ENCODE results near the gene MACC1. TPM values are rescaled to one million over a fixed set of nuclear protein-coding genes. Genes with fewer than 3 reads are reported as not detected.
A peak's percentile ranks its signal among the peaks of the same experiment; 100 is the strongest.

MACC1 gene
- total RNA-seq, 6 experiments from 2014 or later, result not detected

DNA sequence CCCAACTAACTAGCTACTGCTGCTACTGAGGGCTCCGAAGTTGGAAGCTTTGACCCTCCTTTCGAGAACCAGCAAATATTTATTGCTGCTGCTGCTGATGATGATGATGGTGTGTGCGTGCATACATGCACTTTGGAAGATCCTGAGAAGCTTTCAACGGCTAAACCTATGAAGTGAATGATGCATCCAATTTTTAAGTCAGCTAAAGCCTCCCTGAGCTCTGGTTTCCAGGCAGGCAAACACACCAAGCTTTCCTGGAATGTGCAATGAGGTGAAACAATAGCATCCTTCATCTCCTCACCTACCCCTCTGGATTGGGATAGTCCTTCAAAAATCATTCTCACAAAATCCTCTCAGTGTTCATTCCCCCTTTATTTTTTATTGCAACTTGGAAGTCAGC is 13.9 kb downstream of the MACC1 start:
- H3K36me3 Mint-ChIP-seq (ENCODE audit: low read depth), result no peaks in the 10 kb centered on the region

GRCh38 chr7:20201380-20201779 is 15.8 kb downstream of the MACC1 start:
- no peak overlapping the region for H3K4me3 Mint-ChIP-seq

More for the DNA sequence above, 13.9 kb downstream of the MACC1 start:
- Mint-ChIP-seq H3K4me3 (no peak overlapping the region), H3K9me3 (peaks cover 12% of the 10 kb centered on the region), H3K27me3 (ENCODE audit: insufficient read depth) (no peaks in the 10 kb centered on the region; the same call in 1 of the 2 replicates), H3K4me1 (ENCODE audit: low read depth) (no peaks in the 10 kb centered on the region), H3K27ac (no peak overlapping the region)
- DNase-seq, result no peak
- TF ChIP-seq, protein P1, sequence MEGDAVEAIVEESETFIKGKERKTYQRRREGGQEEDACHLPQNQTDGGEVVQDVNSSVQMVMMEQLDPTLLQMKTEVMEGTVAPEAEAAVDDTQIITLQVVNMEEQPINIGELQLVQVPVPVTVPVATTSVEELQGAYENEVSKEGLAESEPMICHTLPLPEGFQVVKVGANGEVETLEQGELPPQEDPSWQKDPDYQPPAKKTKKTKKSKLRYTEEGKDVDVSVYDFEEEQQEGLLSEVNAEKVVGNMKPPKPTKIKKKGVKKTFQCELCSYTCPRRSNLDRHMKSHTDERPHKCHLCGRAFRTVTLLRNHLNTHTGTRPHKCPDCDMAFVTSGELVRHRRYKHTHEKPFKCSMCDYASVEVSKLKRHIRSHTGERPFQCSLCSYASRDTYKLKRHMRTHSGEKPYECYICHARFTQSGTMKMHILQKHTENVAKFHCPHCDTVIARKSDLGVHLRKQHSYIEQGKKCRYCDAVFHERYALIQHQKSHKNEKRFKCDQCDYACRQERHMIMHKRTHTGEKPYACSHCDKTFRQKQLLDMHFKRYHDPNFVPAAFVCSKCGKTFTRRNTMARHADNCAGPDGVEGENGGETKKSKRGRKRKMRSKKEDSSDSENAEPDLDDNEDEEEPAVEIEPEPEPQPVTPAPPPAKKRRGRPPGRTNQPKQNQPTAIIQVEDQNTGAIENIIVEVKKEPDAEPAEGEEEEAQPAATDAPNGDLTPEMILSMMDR (IDR thresholded peaks at IDR 0.05), result no peak

GRCh38 chr7:20200971-20201370 is 16.2 kb downstream of the MACC1 start:
- Mint-ChIP-seq H3K27me3 (ENCODE audit: insufficient read depth) (no peaks in the 10 kb centered on the region; the same call in 1 of the 2 replicates), H3K27ac (no peak overlapping the region), H3K4me1 (ENCODE audit: low read depth) (no peaks in the 10 kb centered on the region), H3K9me3 (peaks cover 6% of the 10 kb centered on the region), H3K4me3 (no peak overlapping the region), H3K36me3 (ENCODE audit: low read depth) (no peaks in the 10 kb centered on the region)
- TF ChIP-seq, protein P1 (IDR thresholded peaks at IDR 0.05), result no peak
- DNase-seq, result no peak

More at GRCh38 chr7:20201380-20201779, 15.8 kb downstream of the MACC1 start:
- Mint-ChIP-seq H3K4me1 (ENCODE audit: low read depth) (no peaks in the 10 kb centered on the region), H3K27ac (no peak overlapping the region), H3K9me3 (peaks cover 6% of the 10 kb centered on the region), H3K36me3 (ENCODE audit: low read depth) (no peaks in the 10 kb centered on the region), H3K27me3 (ENCODE audit: insufficient read depth) (no peaks in the 10 kb centered on the region; the same call in 1 of the 2 replicates)
- TF ChIP-seq, protein P1 (IDR thresholded peaks at IDR 0.05), result no peak
- no peak for DNase-seq

DNA sequence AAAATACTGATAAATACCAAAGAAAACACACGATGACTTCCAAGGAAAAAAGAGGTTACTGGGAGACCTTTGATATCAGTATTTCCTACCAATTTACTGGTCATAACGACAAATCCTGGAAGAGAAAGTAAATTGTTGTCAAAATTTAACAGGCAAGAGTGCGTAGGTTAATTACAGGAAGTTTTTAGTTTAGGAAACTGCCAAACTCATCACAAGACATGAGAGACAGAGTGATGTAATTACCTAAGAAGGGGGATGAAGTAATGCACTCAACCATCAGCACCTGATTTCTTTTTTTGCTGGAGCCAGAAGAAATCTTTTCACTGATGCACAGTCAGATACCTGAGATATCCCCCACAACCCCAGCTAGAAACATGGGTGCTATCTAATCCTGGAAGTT is 16.8 kb downstream of the MACC1 start:
- no peak for DNase-seq
- Mint-ChIP-seq H3K27me3 (ENCODE audit: insufficient read depth) (no peaks in the 10 kb centered on the region; the same call in 1 of the 2 replicates), H3K9me3 (peaks cover 12% of the 10 kb centered on the region), H3K4me1 (ENCODE audit: low read depth) (no peaks in the 10 kb centered on the region), H3K4me3 (no peak overlapping the region), H3K27ac (no peak overlapping the region), H3K36me3 (ENCODE audit: low read depth) (no peaks in the 10 kb centered on the region)
- TF ChIP-seq, protein P1 (IDR thresholded peaks at IDR 0.05), result no peak

DNA sequence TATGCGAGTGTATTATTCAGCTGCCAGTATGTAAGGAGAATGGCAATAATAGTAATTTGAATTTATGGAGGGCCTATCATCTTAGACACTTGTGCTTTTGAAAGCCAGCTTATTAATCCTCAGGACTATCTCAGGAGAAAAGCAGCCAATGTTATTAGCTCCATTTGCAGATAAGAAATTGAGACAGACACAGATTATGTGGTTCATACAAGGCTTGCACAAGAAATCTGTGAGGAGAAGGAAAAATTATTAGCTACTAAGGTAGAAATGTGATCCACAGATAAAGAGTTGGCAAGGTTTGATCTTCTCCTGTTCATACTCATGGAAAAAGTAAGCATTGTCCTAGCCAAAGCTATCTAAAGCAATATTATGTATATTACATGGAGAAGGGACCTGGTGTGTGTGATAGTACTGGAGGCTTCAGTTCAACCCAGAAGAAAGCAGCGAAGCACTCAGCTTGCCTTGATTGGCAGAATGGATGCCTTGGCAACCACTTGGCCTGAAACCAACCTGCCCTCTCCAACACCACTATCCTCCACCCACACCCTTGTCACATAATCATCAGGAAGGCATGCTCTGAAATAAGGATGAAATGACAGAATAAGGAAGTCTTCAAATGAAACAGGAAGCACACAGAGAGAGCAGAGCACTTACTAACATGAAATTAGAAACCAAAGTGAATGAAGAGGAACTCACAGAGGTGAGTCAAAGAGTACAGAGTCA is 18.0 kb downstream of the MACC1 start:
- Mint-ChIP-seq H3K27me3 (ENCODE audit: insufficient read depth) (no peaks in the 10 kb centered on the region; the same call in 1 of the 2 replicates), H3K36me3 (ENCODE audit: low read depth) (no peaks in the 10 kb centered on the region), H3K27ac (no peak overlapping the region), H3K4me1 (ENCODE audit: low read depth) (no peaks in the 10 kb centered on the region), H3K4me3 (no peak overlapping the region), H3K9me3 (peaks cover 13% of the 10 kb centered on the region)
- TF ChIP-seq, protein P1 (IDR thresholded peaks at IDR 0.05), result no peak
- DNase-seq, result peak; percentile 34

All from HFFc6 (cell line).